ENCODE data around the gene ITPRIP.

- TF ChIP-seq POLR2A (IDR thresholded peaks at IDR 0.05) (no peak), CTCF (IDR thresholded peaks at IDR 0.05) (no peak), EP300 (IDR thresholded peaks at IDR 0.05) (no peak)
Measured at GRCh38 chr10:104324931-104325330, 13.3 kb downstream of the ITPRIP start.

Measured in tibial nerve (tissue), 4 donors.